ENCODE measurements around the gene GIGYF1.

Gene GIGYF1

DNA sequence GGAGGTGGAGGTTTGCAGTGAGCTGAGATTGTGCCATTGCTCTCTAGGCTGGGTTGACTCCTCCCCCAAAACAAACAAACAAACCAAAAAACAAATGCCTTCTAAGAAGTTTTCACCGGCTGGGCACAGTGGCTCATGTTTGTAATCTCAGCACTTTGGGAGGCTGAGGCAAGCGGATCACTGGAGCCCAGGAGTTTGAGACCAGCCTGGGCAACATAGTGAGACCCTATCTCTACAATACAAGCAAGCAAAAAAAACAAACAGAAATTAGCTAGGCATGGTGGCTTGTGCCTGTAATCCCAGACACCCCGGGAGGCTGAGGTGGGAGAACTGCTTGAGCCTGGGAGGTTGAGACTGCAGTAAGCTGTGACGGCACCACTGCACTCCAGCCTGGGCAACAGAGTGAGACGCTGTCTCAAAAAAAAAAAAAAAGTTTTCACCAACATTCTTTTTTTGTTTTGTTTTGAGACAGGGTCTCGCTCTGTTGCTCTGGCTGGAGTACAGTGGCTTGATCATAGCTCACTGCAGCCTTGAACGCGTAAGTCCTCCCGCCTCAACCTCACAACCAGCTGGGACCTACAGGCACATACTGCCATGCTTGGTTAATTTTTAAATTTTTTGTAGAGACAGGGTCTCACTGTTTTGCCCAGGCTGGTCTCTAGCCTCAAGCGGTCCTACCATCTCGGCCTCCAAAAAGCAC lies 38.0 kb upstream of the GIGYF1 start:
- Histone ChIP-seq H2AFZ (ENCODE audit: insufficient read depth, low read length, poor library complexity) (no peak overlapping the region), H3K79me1 (ENCODE audit: low read length) (no peaks in the 10 kb centered on the region), H3K27me3 (ENCODE audit: insufficient read depth, low read length) (no peaks in the 10 kb centered on the region), H3K23ac (ENCODE audit: low read length) (no peak overlapping the region), H3K4ac (ENCODE audit: low read depth, low read length) (no peak overlapping the region), H4K12ac (ENCODE audit: low read depth, low read length) (no peak overlapping the region), H4K91ac (ENCODE audit: low read depth, low read length) (no peak overlapping the region), H3K4me3 (ENCODE audit: low read depth, low read length) (no peak overlapping the region), H3K18ac (ENCODE audit: low read length) (no peak overlapping the region), H3K27ac (ENCODE audit: low read depth, low read length) (no peak overlapping the region), H2AK5ac (ENCODE audit: low read length) (no peak overlapping the region), H4K8ac (ENCODE audit: low read depth, low read length) (no peak overlapping the region), H3K4me1 (ENCODE audit: control insufficient read depth in 1 of 2, insufficient read depth in 2 of 2, low read length in 2 of 2) (no peaks in the 10 kb centered on the region), H2BK12ac (ENCODE audit: low read length) (no peak overlapping the region), H3K36me3 (ENCODE audit: control insufficient read depth in 1 of 2, insufficient read depth in 2 of 2, low read length in 2 of 2) (no peaks in the 10 kb centered on the region), H3K4me2 (ENCODE audit: low read length) (no peak overlapping the region), H3K9ac (ENCODE audit: low read length) (no peak overlapping the region), H3K79me2 (ENCODE audit: control insufficient read depth, insufficient read depth, low read length, poor library complexity) (no peaks in the 10 kb centered on the region), H2BK5ac (ENCODE audit: low read depth, low read length, poor library complexity) (no peak overlapping the region), H3K14ac (ENCODE audit: low read length) (no peak overlapping the region), H3K9me3 (ENCODE audit: insufficient read depth, low read depth, low read length) (no peaks in the 10 kb centered on the region), H2BK120ac (ENCODE audit: insufficient read depth, low read length, poor library complexity) (no peak overlapping the region)
- no peak for DNase-seq
- no CpG with 5 or more reads among the region's 11 CpGs for WGBS (ENCODE audit: extremely low coverage, insufficient coverage, insufficient read length)

DNA sequence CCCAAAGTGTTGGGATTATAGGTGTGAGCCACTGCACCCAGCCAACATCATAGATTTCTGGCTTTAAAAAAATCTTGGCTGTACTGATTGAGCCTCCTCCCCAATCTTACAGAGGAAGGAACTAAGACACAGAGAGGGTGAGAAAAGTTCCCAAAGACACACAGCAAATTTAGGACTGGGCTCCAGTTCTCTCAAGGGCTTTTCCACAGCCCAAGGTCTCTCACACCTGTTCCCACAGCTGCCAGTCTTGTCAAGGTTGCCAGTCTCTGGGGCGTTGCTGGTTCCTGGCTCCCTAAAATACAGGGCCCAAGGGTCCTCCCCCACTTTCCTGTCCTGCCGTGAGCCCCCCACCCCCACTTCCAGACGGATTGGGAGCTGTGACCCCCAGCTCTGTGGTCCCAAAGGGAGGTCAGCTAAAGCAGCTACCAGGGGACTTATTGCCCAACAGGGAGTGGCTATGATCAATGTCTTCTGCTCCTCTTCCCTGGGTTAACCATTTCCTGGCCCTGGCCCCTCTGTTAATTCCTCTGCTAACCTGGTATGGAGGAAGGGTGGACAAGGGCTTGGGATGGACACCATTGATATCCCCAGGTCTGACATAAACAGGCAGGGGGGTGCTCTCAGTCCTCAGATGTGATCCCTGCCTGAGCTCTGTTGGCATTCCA lies 36.2 kb upstream of the GIGYF1 start:
- DNase-seq, result no peak
- Histone ChIP-seq H3K4ac (ENCODE audit: low read depth, low read length) (no peak overlapping the region), H3K79me1 (ENCODE audit: low read length) (no peaks in the 10 kb centered on the region), H3K4me2 (ENCODE audit: low read length) (no peak overlapping the region), H3K4me3 (ENCODE audit: low read depth, low read length) (no peak overlapping the region), H3K36me3 (ENCODE audit: control insufficient read depth in 1 of 2, insufficient read depth in 2 of 2, low read length in 2 of 2) (no peaks in the 10 kb centered on the region), H2BK120ac (ENCODE audit: insufficient read depth, low read length, poor library complexity) (no peak overlapping the region), H3K9ac (ENCODE audit: low read length) (no peak overlapping the region), H2AFZ (ENCODE audit: insufficient read depth, low read length, poor library complexity) (no peak overlapping the region), H3K9me3 (ENCODE audit: insufficient read depth, low read depth, low read length) (no peaks in the 10 kb centered on the region), H3K18ac (ENCODE audit: low read length) (no peak overlapping the region), H4K12ac (ENCODE audit: low read depth, low read length) (no peak overlapping the region), H2AK5ac (ENCODE audit: low read length) (no peak overlapping the region), H3K79me2 (ENCODE audit: control insufficient read depth, insufficient read depth, low read length, poor library complexity) (no peaks in the 10 kb centered on the region), H4K91ac (ENCODE audit: low read depth, low read length) (no peak overlapping the region), H3K23ac (ENCODE audit: low read length) (no peak overlapping the region), H3K14ac (ENCODE audit: low read length) (no peak overlapping the region), H3K27ac (ENCODE audit: low read depth, low read length) (no peak overlapping the region), H4K8ac (ENCODE audit: low read depth, low read length) (no peak overlapping the region), H3K4me1 (ENCODE audit: control insufficient read depth in 1 of 2, insufficient read depth in 2 of 2, low read length in 2 of 2) (no peaks in the 10 kb centered on the region), H2BK5ac (ENCODE audit: low read depth, low read length, poor library complexity) (no peak overlapping the region), H3K27me3 (ENCODE audit: insufficient read depth, low read length) (no peaks in the 10 kb centered on the region), H2BK12ac (ENCODE audit: low read length) (no peak overlapping the region)
- no CpG with 5 or more reads among the region's 3 CpGs for WGBS (ENCODE audit: extremely low coverage, insufficient coverage, insufficient read length)

DNA sequence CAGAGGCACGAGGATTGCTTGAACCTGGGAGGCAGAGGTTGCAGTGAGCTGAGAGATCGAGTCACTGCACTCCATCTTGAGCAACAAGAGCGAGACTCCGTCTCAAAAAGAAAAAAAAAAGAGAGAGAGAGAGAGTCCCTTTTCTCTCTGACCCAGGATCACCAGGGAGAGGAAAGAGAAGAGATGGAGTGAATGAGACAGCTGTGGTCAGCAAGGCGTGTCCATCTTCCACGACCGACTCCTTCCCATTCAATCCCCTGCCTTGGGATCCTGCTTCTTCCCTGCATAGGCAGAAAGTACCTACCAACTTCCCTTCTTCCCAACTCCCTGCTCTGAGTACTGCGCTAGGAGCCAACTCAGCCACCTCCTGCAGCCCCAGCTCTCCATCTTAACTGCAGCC lies 34.1 kb upstream of the GIGYF1 start:
- Histone ChIP-seq H2BK5ac (ENCODE audit: low read depth, low read length, poor library complexity) (no peak overlapping the region), H2AFZ (ENCODE audit: insufficient read depth, low read length, poor library complexity) (no peak overlapping the region), H3K79me2 (ENCODE audit: control insufficient read depth, insufficient read depth, low read length, poor library complexity) (no peaks in the 10 kb centered on the region), H3K9me3 (ENCODE audit: insufficient read depth, low read depth, low read length) (no peaks in the 10 kb centered on the region), H2BK120ac (ENCODE audit: insufficient read depth, low read length, poor library complexity) (no peak overlapping the region), H2BK12ac (ENCODE audit: low read length) (no peak overlapping the region), H3K4me1 (ENCODE audit: control insufficient read depth in 1 of 2, insufficient read depth in 2 of 2, low read length in 2 of 2) (peaks cover 0 to 2% of the 10 kb centered on the region in 2 experiments), H3K4me2 (ENCODE audit: low read length) (no peak overlapping the region), H4K8ac (ENCODE audit: low read depth, low read length) (no peak overlapping the region), H3K4me3 (ENCODE audit: low read depth, low read length) (no peak overlapping the region), H2AK5ac (ENCODE audit: low read length) (no peak overlapping the region), H3K27me3 (ENCODE audit: insufficient read depth, low read length) (no peaks in the 10 kb centered on the region), H4K91ac (ENCODE audit: low read depth, low read length) (no peak overlapping the region), H3K79me1 (ENCODE audit: low read length) (no peaks in the 10 kb centered on the region), H3K14ac (ENCODE audit: low read length) (no peak overlapping the region), H3K36me3 (ENCODE audit: control insufficient read depth in 1 of 2, insufficient read depth in 2 of 2, low read length in 2 of 2) (no peaks in the 10 kb centered on the region), H3K9ac (ENCODE audit: low read length) (no peak overlapping the region), H3K4ac (ENCODE audit: low read depth, low read length) (no peak overlapping the region), H3K18ac (ENCODE audit: low read length) (no peak overlapping the region), H4K12ac (ENCODE audit: low read depth, low read length) (no peak overlapping the region), H3K27ac (ENCODE audit: low read depth, low read length) (no peak overlapping the region), H3K23ac (ENCODE audit: low read length) (no peak overlapping the region)
- no peak for DNase-seq
- WGBS (ENCODE audit: extremely low coverage, insufficient coverage, insufficient read length), result no CpG with 5 or more reads among the region's 8 CpGs

DNA sequence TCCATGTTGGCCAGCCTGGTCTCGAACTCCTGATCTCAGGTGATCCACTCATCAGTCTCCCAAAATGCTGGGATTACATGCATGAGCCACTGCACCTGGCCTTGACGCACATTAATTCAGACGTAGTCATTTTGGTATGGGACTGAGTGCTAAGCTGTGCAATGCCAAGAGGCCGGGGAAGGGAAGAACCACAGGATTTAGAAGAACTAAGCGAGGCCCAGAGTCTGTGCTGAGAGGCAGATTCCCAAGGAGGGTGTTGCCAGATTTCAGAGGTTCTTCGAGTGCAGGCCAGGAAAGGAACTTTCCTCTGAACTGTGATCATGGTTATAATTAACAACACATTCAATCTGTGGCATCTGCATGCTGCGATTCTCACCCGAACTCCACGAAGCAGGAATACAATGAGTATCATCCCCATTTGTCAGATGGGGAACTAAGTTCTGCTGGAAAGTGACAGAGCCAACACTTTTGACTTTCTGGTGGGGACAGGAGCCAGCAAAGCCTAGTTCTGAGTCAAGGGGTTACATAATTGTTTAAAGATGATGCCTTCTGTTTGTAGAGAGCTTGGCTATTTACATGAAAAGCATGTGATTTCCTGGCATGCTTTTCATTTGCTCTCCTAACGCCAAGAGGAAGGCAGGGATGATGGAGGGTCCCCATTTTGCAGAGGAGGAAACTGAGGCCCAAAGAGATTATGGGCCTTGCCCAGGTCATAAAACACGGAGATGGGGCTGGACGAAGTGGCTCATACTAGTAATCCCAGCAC lies 33.1 kb upstream of the GIGYF1 start:
- Histone ChIP-seq H3K79me2 (ENCODE audit: control insufficient read depth, insufficient read depth, low read length, poor library complexity) (no peaks in the 10 kb centered on the region), H3K4me2 (ENCODE audit: low read length) (no peak overlapping the region), H2AFZ (ENCODE audit: insufficient read depth, low read length, poor library complexity) (no peak overlapping the region), H3K9me3 (ENCODE audit: insufficient read depth, low read depth, low read length) (no peaks in the 10 kb centered on the region), H3K14ac (ENCODE audit: low read length) (no peak overlapping the region), H3K27me3 (ENCODE audit: insufficient read depth, low read length) (no peaks in the 10 kb centered on the region), H3K4ac (ENCODE audit: low read depth, low read length) (no peak overlapping the region), H4K12ac (ENCODE audit: low read depth, low read length) (no peak overlapping the region), H4K8ac (ENCODE audit: low read depth, low read length) (no peak overlapping the region), H2BK5ac (ENCODE audit: low read depth, low read length, poor library complexity) (no peak overlapping the region), H2AK5ac (ENCODE audit: low read length) (no peak overlapping the region), H4K91ac (ENCODE audit: low read depth, low read length) (no peak overlapping the region), H3K4me1 (ENCODE audit: control insufficient read depth in 1 of 2, insufficient read depth in 2 of 2, low read length in 2 of 2) (peaks cover 0 to 2% of the 10 kb centered on the region in 2 experiments), H3K79me1 (ENCODE audit: low read length) (no peaks in the 10 kb centered on the region), H3K27ac (ENCODE audit: low read depth, low read length) (no peak overlapping the region), H3K4me3 (ENCODE audit: low read depth, low read length) (no peak overlapping the region), H2BK120ac (ENCODE audit: insufficient read depth, low read length, poor library complexity) (no peak overlapping the region), H3K18ac (ENCODE audit: low read length) (no peak overlapping the region), H3K36me3 (ENCODE audit: control insufficient read depth in 1 of 2, insufficient read depth in 2 of 2, low read length in 2 of 2) (no peaks in the 10 kb centered on the region), H3K23ac (ENCODE audit: low read length) (no peak overlapping the region), H2BK12ac (ENCODE audit: low read length) (no peak overlapping the region), H3K9ac (ENCODE audit: low read length) (no peak overlapping the region)
- WGBS (ENCODE audit: extremely low coverage, insufficient coverage, insufficient read length), result no CpG with 5 or more reads among the region's 12 CpGs
- peak; percentile 24 to 31 for DNase-seq

Data from trophoblast cell (in vitro differentiated cells and primary cell).